ACC112 (cell line): ENCODE measurements around the gene SFXN3.

Source experiments
- H2AFZ ChIP-seq: fragments of 200-600 bp; sonication (generic); one replicate; pipeline ENCODE4 v1.6.0; 2017; ENCODE audit warnings: antibody characterized with exemption, low read length; ENCODE audit not compliant: unreplicated experiment
- H3K27ac ChIP-seq: fragments of 200-600 bp; sonication (generic); 2 replicates; pipeline ENCODE4 v1.5.1; 2014; ENCODE audit warnings: low read depth, mild to moderate bottlenecking, antibody characterized with exemption, low read length, moderate library complexity
- H3K27me3 ChIP-seq: fragments of 200-600 bp; sonication (generic); 2 replicates; pipeline ENCODE4 v1.6.1; 2014; ENCODE audit warnings: mild to moderate bottlenecking, antibody characterized with exemption, low read length, moderate library complexity, mixed read lengths; ENCODE audit not compliant: insufficient read depth
- H3K36me3 ChIP-seq: fragments of 200-600 bp; sonication (generic); 2 replicates; pipeline ENCODE4 v1.6.1; 2016; ENCODE audit warnings: mild to moderate bottlenecking, antibody characterized with exemption, low read length, moderate library complexity, mixed read lengths; ENCODE audit not compliant: insufficient read depth
- H3K4me1 ChIP-seq: fragments of 200-600 bp; sonication (generic); one replicate; pipeline ENCODE4 v1.6.1; 2016; ENCODE audit warnings: low read length, mixed read lengths; ENCODE audit not compliant: insufficient read depth, unreplicated experiment, control insufficient read depth
- H3K4me3 ChIP-seq: fragments of 200-600 bp; sonication (generic); 2 replicates; pipeline ENCODE4 v1.5.1; 2014; ENCODE audit warnings: mild to moderate bottlenecking, low read depth, low read length
- H3K79me2 ChIP-seq: fragments of 200-600 bp; sonication (generic); one replicate; pipeline ENCODE4 v1.6.0; 2016; ENCODE audit warnings: low read length; ENCODE audit not compliant: control insufficient read depth, unreplicated experiment, insufficient read depth

Gene SFXN3

DNA sequence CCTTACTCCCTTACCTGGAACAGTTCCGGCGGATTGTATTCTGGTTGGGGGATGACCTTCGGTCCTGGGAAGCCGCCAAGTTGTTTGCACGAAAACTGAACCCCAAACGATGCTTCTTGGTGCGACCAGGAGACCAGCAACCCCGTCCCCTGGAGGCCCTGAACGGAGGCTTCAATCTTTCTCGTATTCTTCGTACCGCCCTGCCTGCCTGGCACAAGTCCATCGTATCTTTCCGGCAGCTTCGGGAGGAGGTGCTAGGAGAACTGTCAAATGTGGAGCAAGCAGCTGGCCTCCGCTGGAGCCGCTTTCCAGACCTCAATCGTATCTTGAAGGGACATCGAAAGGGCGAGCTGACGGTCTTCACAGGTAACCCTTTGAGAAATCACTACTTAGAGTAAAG, 41.9 kb upstream of the SFXN3 start:
- Histone ChIP-seq H3K4me1 (peaks cover 19% of the 10 kb centered on the region), H3K4me3 (peak overlapping the region; percentile 92; the same call in 1 of the 2 replicates), H3K36me3 (peaks cover 10% of the 10 kb centered on the region; the same call in 1 of the 2 replicates)

DNA sequence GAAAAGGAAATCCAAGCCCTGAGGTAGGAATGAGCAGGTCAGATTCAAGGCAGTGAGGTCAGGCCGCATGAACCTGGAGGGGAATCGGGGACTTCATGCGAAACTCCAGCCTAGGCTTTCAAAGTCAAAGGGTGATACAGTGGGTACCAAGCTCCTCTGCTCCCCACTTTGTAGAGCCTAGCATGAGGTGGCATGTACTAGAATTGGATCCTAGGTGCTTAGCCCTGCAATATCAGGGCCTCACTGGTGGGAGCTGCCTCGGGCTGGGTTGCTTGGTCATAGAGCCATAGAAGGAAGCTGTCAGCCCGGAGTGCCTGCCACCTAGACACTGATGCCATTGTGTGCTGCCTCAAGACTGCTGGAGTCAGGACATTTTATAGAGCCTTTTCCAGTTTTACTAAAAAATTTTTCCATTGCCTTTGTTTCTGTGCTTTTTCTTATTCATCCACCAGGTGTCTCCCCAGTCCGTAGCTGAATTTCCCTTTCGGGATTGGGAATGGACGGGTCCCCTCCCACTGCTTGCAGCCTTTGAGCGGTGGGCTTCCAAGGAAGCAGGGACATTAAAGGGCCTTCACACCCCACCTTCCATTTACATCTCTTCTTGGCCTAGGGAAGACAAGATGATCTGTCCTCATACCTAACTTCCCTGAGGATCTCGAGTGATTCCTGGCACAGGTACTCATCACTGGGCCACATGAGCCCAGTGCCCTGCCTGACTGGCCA, 36.9 kb upstream of the SFXN3 start:
- H3K27me3 ChIP-seq, result no peaks in the 10 kb centered on the region
- H3K27ac ChIP-seq, result no peak overlapping the region
- H3K36me3 ChIP-seq, result peaks cover 10% of the 10 kb centered on the region; the same call in 1 of the 2 replicates
- peaks cover 11% of the 10 kb centered on the region for H3K79me2 ChIP-seq
- no peak overlapping the region for H3K4me3 ChIP-seq
- H3K4me1 ChIP-seq, result peaks cover 12% of the 10 kb centered on the region
- no peak overlapping the region for H2AFZ ChIP-seq

More for the DNA sequence above, 41.9 kb upstream of the SFXN3 start:
- Histone ChIP-seq H2AFZ (no peak overlapping the region), H3K27ac (no peak overlapping the region), H3K79me2 (peaks cover 41% of the 10 kb centered on the region), H3K27me3 (no peaks in the 10 kb centered on the region)

DNA sequence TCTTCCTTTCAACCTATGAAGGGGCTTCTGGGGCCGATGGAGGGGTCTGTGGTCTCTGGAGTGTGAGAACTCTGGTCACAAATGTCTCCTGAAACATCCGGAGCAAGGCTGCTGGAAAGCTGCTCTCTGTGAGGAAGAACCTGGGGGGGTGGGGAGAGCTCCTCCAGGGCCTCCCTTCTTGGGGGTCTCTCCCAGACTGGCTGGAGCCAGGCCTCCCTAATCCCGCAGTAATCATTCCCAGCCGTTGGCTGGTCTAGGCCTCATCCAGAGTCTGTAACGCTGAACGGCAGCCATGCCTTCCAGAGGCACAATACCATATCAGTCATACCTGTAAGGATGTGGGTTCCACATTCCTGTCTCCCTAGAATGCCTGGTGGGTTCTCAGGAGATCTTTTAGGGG, 35.9 kb upstream of the SFXN3 start:
- no peaks in the 10 kb centered on the region for H3K27me3 ChIP-seq
- no peak overlapping the region for H2AFZ ChIP-seq
- H3K4me3 ChIP-seq, result no peak overlapping the region
- H3K27ac ChIP-seq, result no peak overlapping the region
- H3K4me1 ChIP-seq, result peaks cover 12% of the 10 kb centered on the region
- peaks cover 8% of the 10 kb centered on the region for H3K79me2 ChIP-seq
- peaks cover 10% of the 10 kb centered on the region; the same call in 1 of the 2 replicates for H3K36me3 ChIP-seq

GRCh38 chr10:100996678-100997359, 34.2 kb upstream of the SFXN3 start:
- Histone ChIP-seq H3K4me1 (peaks cover 21% of the 10 kb centered on the region), H3K27me3 (no peaks in the 10 kb centered on the region), H3K36me3 (no peaks in the 10 kb centered on the region), H2AFZ (peak overlapping the region; percentile 23), H3K79me2 (peaks cover 21% of the 10 kb centered on the region), H3K4me3 (peak overlapping the region; percentile 88), H3K27ac (no peak overlapping the region)

DNA sequence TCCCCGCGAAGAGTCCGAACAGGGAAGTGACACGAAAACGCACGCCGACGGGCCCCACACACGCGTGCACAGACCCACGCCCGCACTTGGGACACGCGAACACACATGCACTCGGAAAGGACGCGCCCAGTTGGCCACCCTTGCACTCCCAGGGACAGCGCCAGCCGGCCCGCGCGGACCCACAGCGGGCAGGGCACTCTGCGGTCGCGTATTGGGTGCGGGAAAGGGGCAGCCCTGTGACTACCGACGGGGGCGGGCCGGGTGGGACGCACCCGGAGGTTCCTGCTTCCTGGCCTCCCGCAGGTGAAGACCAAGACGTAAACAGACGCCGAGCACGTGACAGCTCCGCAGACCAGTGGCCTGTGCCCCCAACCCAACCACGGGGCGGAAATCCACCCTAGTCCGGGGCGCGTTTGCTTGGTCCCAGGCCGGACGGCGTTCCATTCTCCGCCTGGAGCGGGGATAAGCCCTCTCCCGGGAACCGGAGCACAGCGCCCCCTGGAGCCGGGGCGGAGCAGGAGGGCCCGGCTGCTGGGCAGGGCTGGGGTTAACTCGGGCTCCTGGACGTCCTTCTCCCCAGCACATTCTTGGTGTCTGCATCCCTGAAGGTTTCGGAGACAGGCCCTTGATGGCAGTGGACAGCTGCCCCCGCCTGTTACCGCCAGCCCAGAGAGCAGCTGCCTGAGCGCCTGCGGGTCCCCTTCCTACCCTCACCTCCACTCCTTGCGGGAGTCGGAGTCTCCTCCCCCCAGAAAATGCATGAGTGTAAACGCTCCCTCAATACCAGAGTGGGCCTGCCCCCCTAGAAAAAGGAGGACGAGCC, 33.5 kb upstream of the SFXN3 start:
- Histone ChIP-seq H3K27me3 (no peaks in the 10 kb centered on the region), H3K79me2 (peaks cover 29% of the 10 kb centered on the region), H3K4me1 (peaks cover 26% of the 10 kb centered on the region), H3K4me3 (peak overlapping the region; percentile 88), H3K27ac (peak overlapping the region; percentile 76), H3K36me3 (no peaks in the 10 kb centered on the region), H2AFZ (peak overlapping the region; percentile 27)

- peaks cover 5% of the 10 kb centered on the region for H3K36me3 ChIP-seq
- H3K4me1 ChIP-seq, result peaks cover 26% of the 10 kb centered on the region
- peak overlapping the region; percentile 27 for H2AFZ ChIP-seq
- H3K79me2 ChIP-seq, result peaks cover 37% of the 10 kb centered on the region
- peak overlapping the region; percentile 88 for H3K4me3 ChIP-seq
- no peaks in the 10 kb centered on the region for H3K27me3 ChIP-seq
- peak overlapping the region; percentile 76 for H3K27ac ChIP-seq
Measured at GRCh38 chr10:100998183-100998990, 32.6 kb upstream of the SFXN3 start.

- H3K79me2 ChIP-seq, result peaks cover 42% of the 10 kb centered on the region
- H3K27ac ChIP-seq, result peak overlapping the region; percentile 76
- H3K27me3 ChIP-seq, result no peaks in the 10 kb centered on the region
- peaks cover 26% of the 10 kb centered on the region for H3K4me1 ChIP-seq
- peak overlapping the region; percentile 27 for H2AFZ ChIP-seq
- peaks cover 5% of the 10 kb centered on the region for H3K36me3 ChIP-seq
- H3K4me3 ChIP-seq, result peak overlapping the region; percentile 88
Measured at GRCh38 chr10:100998991-100999741, 31.9 kb upstream of the SFXN3 start.

DNA sequence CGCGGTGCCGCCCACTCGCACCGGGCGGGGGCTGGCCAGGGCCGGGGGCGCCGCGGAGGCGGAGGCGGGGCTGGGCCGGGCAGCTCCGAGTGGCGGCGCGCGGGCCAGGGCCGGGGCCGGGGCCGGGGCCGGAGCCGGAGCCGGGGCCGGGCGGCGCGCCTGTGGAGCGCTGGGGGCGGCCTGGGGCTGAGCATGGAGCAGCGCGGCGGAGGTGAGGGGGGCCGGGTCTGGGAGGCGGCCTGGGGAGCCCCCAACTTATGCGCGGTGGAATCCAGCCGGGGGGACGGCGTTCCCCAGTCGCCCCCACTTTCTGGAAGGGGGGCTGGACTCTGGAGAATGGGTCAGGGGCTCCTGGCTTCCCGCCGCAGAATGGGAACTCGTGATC, 31.3 kb upstream of the SFXN3 start, which contains the start of gene LZTS2:
Gene LZTS2 (plus strand): TSS at position 67 of the 385 bp plus-strand sequence. CDS start 2,731 bp downstream, outside the sequence.
- peaks cover 42% of the 10 kb centered on the region for H3K79me2 ChIP-seq
- peak within 1 kb of the TSS; percentile 88 for H3K4me3 ChIP-seq
- peak within 1 kb of the TSS; percentile 42 for H2AFZ ChIP-seq
- peak within 1 kb of the TSS; percentile 83 for H3K27ac ChIP-seq
- H3K4me1 ChIP-seq, result peaks cover 26% of the 10 kb centered on the region
- no peaks in the 10 kb centered on the region for H3K27me3 ChIP-seq
- H3K36me3 ChIP-seq, result peaks cover 5% of the 10 kb centered on the region

DNA sequence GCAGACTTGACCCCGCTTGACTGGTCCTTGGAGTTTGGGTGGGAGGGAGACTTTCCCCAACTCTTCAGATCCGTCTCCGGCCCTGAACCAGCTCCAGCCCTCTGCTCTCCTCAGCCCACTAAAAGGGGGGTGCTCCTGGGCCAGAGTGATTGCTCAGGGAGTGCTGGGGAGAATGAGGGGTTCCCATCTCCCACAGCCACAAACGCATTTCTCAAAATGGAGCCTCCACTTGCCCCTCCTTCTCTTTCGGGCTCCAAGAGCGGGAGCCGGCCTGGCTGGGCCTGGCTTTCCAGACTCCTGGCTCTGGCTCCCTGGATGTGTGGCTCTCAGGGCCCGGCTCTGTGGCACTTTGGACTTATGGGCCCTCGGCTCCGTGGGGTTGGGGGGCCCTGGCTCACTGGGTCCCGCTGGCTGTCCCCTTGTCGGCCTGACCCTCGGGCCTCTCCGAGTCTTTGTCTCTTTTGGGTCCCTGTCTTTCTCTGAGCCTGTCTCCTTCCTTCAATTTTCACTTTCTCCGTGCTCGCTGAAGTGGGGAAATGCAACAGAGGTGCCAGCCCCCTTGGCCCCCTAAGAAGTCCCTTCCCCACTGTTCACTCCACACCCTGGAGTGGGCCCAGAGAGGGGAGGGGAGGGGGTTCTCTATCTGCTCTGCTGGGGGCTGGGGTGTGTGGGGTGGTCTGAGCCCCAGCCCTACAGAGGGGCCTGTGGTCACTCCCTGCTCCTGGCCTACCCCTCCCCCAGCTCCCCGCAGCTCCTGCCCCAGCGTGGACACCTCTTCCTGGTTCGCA, 30.7 kb upstream of the SFXN3 start:
- H3K4me1 ChIP-seq, result peaks cover 26% of the 10 kb centered on the region
- peaks cover 5% of the 10 kb centered on the region for H3K36me3 ChIP-seq
- H3K27me3 ChIP-seq, result no peaks in the 10 kb centered on the region
- peak overlapping the region; percentile 42 for H2AFZ ChIP-seq
- H3K79me2 ChIP-seq, result peaks cover 42% of the 10 kb centered on the region
- H3K27ac ChIP-seq, result peak overlapping the region; percentile 83
- H3K4me3 ChIP-seq, result peak overlapping the region; percentile 88
